Measurements from ENCODE around the gene TTLL11.

The TTLL11 gene

GRCh38 chr9:121773954-121774714 lies 319.0 kb downstream of the TTLL11 start:
- no peak for DNase-seq (ENCODE audit: low read depth, low spot score)

GRCh38 chr9:121773286-121773953 lies 319.7 kb downstream of the TTLL11 start:
- DNase-seq (ENCODE audit: low read depth, low spot score), result no peak

DNA sequence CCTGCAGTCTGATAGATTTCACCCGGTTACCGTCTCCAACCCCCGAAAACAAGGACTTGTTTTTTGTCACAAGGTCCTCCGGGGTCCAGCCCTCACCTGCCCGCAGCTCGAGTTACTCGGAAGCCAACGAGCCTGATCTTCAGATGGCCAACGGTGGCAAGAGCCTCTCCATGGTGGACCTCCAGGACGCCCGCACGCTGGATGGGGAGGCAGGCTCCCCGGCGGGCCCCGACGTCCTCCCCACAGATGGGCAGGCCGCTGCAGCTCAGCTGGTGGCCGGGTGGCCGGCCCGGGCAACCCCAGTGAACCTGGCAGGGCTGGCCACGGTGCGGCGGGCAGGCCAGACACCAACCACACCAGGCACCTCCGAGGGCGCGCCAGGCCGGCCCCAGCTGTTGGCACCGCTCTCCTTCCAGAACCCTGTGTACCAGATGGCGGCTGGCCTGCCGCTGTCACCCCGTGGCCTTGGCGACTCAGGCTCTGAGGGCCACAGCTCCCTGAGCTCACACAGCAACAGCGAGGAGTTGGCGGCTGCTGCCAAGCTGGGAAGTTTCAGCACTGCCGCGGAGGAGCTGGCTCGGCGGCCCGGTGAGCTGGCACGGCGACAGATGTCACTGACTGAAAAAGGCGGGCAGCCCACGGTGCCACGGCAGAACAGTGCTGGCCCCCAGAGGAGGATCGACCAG lies 320.4 kb downstream of the TTLL11 start:
- no peak for DNase-seq (ENCODE audit: low read depth, low spot score)
